Posterior vena cava (tissue), 2 donors: ENCODE results near the gene ZMYND8. TPM values are rescaled to one million over a fixed set of nuclear protein-coding genes. Genes with fewer than 3 reads are reported as not detected.

Experiments
- microRNA-seq, 2 donors: library from miRNA; unstranded; fragments of <30 nt; microRNA quantifications; one replicate each; pipeline ENCODE4 v1.2.0, GENCODE V29; 2020 to 2021; ENCODE audit warnings: borderline microRNAs expressed in 2 of 2
- total RNA-seq, 2 donors: library from RNA; stranded (reverse); fragmentation: NEBNext Ultra II Directional; extraction: Animal tissue kit (Norgen Biotek cat#: 25700); gene quantifications; one replicate each; pipeline ENCODE4 v1.2.1, GENCODE V29; 2021
- donor health status: DM: yes; HTN: yes; CAD: no.
- donor health status: DM: yes; HTN: yes; CAD: no.

The ZMYND8 gene
- total RNA-seq, 2 donors from 2014 or later = 28.0 to 29.3 TPM

Small RNAs within 50 kb of the gene (microRNA-seq; reads per million reads assigned to microRNA genes)
- gene MIR3616 = 1.0 to 1.6 reads per million in 2 donors

Other genes starting within 250 kb of the ZMYND8 start
- gene NCOA3, start 145.2 kb upstream of the ZMYND8 start, total RNA-seq = 10 to 100 TPM; 39.0 to 46.6 TPM